Liver (tissue), 9 donors: ENCODE measurements around the gene RFX4. TPM values are rescaled to one million over a fixed set of nuclear protein-coding genes. Genes with fewer than 3 reads are reported as not detected.

Experiments
- DNase-seq: peaks from one replicate; pipeline ENCODE4 v3.0.0-alpha.2; 2017; ENCODE audit warnings: low spot score
- H3K27ac ChIP-seq, 2 donors: one replicate each; pipeline ENCODE4 v1.7.0; 2013; ENCODE audit warnings: inconsistent platforms in 2 of 2, low read length in 2 of 2, control low read depth in 1 of 2, low read depth in 1 of 2, mild to moderate bottlenecking in 1 of 2
- H3K27me3 ChIP-seq, 4 donors: one replicate each; pipeline versions ENCODE4 v1.6.1 to v1.7.0; 2013; ENCODE audit warnings: low read length in 3 of 4, inconsistent platforms in 1 of 4, mild to moderate bottlenecking in 1 of 4, moderate library complexity in 1 of 4; ENCODE audit not compliant: control insufficient read depth in 4 of 4, insufficient read depth in 4 of 4
- H3K36me3 ChIP-seq, 4 donors: one replicate each; pipeline versions ENCODE4 v1.6.1 to v1.7.0; 2013; ENCODE audit warnings: low read length in 3 of 4, mild to moderate bottlenecking in 3 of 4, low read depth in 1 of 4, moderate library complexity in 1 of 4; ENCODE audit not compliant: control insufficient read depth in 4 of 4, insufficient read depth in 3 of 4
- H3K4me1 ChIP-seq, 4 donors: one replicate each; pipeline versions ENCODE4 v1.6.1 to v1.7.0; 2013; ENCODE audit warnings: low read length in 3 of 4, mild to moderate bottlenecking in 3 of 4, moderate library complexity in 1 of 4; ENCODE audit not compliant: control insufficient read depth in 4 of 4, insufficient read depth in 4 of 4
- H3K4me3 ChIP-seq, 3 donors: one replicate each; pipeline versions ENCODE4 v1.6.1 to v1.7.0; 2013; ENCODE audit warnings: low read length in 3 of 3, control low read depth in 1 of 3, low read depth in 1 of 3, mild to moderate bottlenecking in 1 of 3
- H3K9ac ChIP-seq, 2 donors: one replicate each; pipeline ENCODE4 v1.7.0; 2013; ENCODE audit warnings: low read length in 2 of 2, mild to moderate bottlenecking in 2 of 2, moderate library complexity in 2 of 2, control low read depth in 1 of 2, low read depth in 1 of 2
- H3K9me3 ChIP-seq, 4 donors: one replicate each; pipeline versions ENCODE4 v1.6.1 to v1.7.0; 2013; ENCODE audit warnings: low read length in 3 of 4; ENCODE audit not compliant: control insufficient read depth in 4 of 4
- CTCF ChIP-seq: fragments of 150-350 bp; IDR thresholded peaks from 2 replicates; pipeline ENCODE4 v1.5.1; 2017; ENCODE audit warnings: improper control_type of control experiment, low read depth, low read length; ENCODE audit not compliant: missing input control
- EGR1 ChIP-seq, 2 donors: IDR thresholded peaks; 2 replicates each; pipeline ENCODE4 v1.6.1; 2016 to 2018; ENCODE audit warnings: antibody characterized with exemption in 2 of 2, low read depth in 2 of 2
- FOXA1 ChIP-seq: IDR thresholded peaks from 2 replicates; pipeline ENCODE4 v1.6.1; 2016; ENCODE audit warnings: antibody characterized with exemption
- FOXA2 ChIP-seq: IDR thresholded peaks from 2 replicates; pipeline ENCODE4 v1.6.1; 2016; ENCODE audit warnings: antibody characterized with exemption
- GABPA ChIP-seq, 2 donors: IDR thresholded peaks in 1 of 2; conservative IDR thresholded peaks in 1 of 2; 2 replicates each; pipeline ENCODE4 v1.6.1; 2016; ENCODE audit warnings: antibody characterized with exemption in 2 of 2, mild to moderate bottlenecking in 1 of 2, moderate library complexity in 1 of 2
- HNF4A ChIP-seq, 2 donors: conservative IDR thresholded peaks; 2 replicates each; pipeline ENCODE4 v1.6.1; 2016; ENCODE audit warnings: antibody characterized with exemption in 2 of 2, mild to moderate bottlenecking in 2 of 2
- HNF4G ChIP-seq: IDR thresholded peaks from 2 replicates; pipeline ENCODE4 v1.6.1; 2016; ENCODE audit warnings: antibody characterized with exemption
- JUND ChIP-seq, 2 donors: IDR thresholded peaks; 2 replicates each; pipeline ENCODE4 v1.6.1; 2016; ENCODE audit warnings: antibody characterized with exemption in 2 of 2
- MAX ChIP-seq: IDR thresholded peaks from 2 replicates; pipeline ENCODE4 v1.6.1; 2016; ENCODE audit warnings: antibody characterized with exemption
- NR2F2 ChIP-seq: IDR thresholded peaks from 2 replicates; pipeline ENCODE4 v1.6.1; 2016; ENCODE audit warnings: antibody characterized with exemption
- RAD21 ChIP-seq, 2 donors: IDR thresholded peaks; 2 replicates each; pipeline ENCODE4 v1.6.1; 2016; ENCODE audit warnings: antibody characterized with exemption in 2 of 2, mild to moderate bottlenecking in 2 of 2
- REST ChIP-seq: IDR thresholded peaks from 2 replicates; pipeline ENCODE4 v1.6.1; 2016; ENCODE audit warnings: antibody characterized with exemption, mild to moderate bottlenecking
- RXRA ChIP-seq, 2 donors: IDR thresholded peaks; 2 replicates each; pipeline ENCODE4 v1.6.1; 2017 to 2018; ENCODE audit warnings: antibody characterized with exemption in 2 of 2, mild to moderate bottlenecking in 1 of 2
- SP1 ChIP-seq: IDR thresholded peaks from 2 replicates; pipeline ENCODE4 v1.6.1; 2018; ENCODE audit warnings: antibody characterized with exemption, mild to moderate bottlenecking
- TAF1 ChIP-seq: conservative IDR thresholded peaks from 2 replicates; pipeline ENCODE4 v1.6.1; 2016; ENCODE audit warnings: antibody characterized with exemption, mild to moderate bottlenecking
- YY1 ChIP-seq: IDR thresholded peaks from 2 replicates; pipeline ENCODE4 v1.6.1; 2016; ENCODE audit warnings: antibody characterized with exemption, mild to moderate bottlenecking
- WGBS: extraction: QIAGEN DNeasy Blood & Tissue Kit; methylation state at CpG from one replicate; pipeline ENCODE4 v1.1.7; 2013; 5-methylcytosine and 5-hydroxymethylcytosine counted together
- polyA plus RNA-seq, 2 donors: library from polyadenylated mRNA; stranded (reverse) in 1 of 2; unstranded in 1 of 2; fragments of 200-250 nt in 1 of 2; fragments of >200 nt in 1 of 2; fragmentation: Nextera tagmentation in 1 of 2; extraction: Ambion mirVana in 1 of 2; gene quantifications; one replicate each; pipeline versions ENCODE4 v1.2.1 to v1.2.3, GENCODE V29; 2013 to 2015
- total RNA-seq, 2 donors: library from RNA; depleted of rRNA; stranded (reverse); fragments of >200 nt; gene quantifications; one replicate each; pipeline ENCODE4 v1.2.3, GENCODE V29; 2014
- TF ChIP-seq, protein P1 (sequence below): IDR thresholded peaks from 2 replicates; pipeline ENCODE4 v1.6.1; 2016; ENCODE audit warnings: antibody characterized with exemption
- TF ChIP-seq, protein P2 (sequence below): IDR thresholded peaks from 2 replicates; pipeline ENCODE4 v1.6.1; 2016; ENCODE audit warnings: antibody characterized with exemption
- donor health status: healthy.
- donor health status: healthy.
- donor health status: healthy.
- donor health status: healthy.
- donor health status: healthy.

The RFX4 gene
- total and polyA plus RNA-seq, 4 donors = not detected

GRCh38 chr12:106773286-106774004 lies 190.6 kb downstream of the RFX4 start:
- H3K27me3 ChIP-seq = no peaks in the 10 kb centered on the region
- TF ChIP-seq MAX (no peak), GABPA (IDR thresholded peaks at IDR 0.05 in 1 of 2, conservative IDR thresholded peaks at IDR 0.05 in 1 of 2) (no peak), HNF4G (no peak), FOXA2 (no peak), FOXA1 (no peak), REST (no peak), NR2F2 (no peak), SP1 (no peak), EGR1 (IDR thresholded peaks at IDR 0.05; ENCODE audit: low read depth in 2 of 2) (no peak), HNF4A (conservative IDR thresholded peaks at IDR 0.05) (no peak), RXRA (IDR thresholded peaks at IDR 0.05) (no peak), JUND (IDR thresholded peaks at IDR 0.05) (no peak), CTCF (no peak), YY1 (no peak), RAD21 (IDR thresholded peaks at IDR 0.05) (no peak), TAF1 (no peak)
- TF ChIP-seq, protein P1, sequence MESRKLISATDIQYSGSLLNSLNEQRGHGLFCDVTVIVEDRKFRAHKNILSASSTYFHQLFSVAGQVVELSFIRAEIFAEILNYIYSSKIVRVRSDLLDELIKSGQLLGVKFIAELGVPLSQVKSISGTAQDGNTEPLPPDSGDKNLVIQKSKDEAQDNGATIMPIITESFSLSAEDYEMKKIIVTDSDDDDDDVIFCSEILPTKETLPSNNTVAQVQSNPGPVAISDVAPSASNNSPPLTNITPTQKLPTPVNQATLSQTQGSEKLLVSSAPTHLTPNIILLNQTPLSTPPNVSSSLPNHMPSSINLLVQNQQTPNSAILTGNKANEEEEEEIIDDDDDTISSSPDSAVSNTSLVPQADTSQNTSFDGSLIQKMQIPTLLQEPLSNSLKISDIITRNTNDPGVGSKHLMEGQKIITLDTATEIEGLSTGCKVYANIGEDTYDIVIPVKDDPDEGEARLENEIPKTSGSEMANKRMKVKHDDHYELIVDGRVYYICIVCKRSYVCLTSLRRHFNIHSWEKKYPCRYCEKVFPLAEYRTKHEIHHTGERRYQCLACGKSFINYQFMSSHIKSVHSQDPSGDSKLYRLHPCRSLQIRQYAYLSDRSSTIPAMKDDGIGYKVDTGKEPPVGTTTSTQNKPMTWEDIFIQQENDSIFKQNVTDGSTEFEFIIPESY = no peak
- TF ChIP-seq, protein P2, sequence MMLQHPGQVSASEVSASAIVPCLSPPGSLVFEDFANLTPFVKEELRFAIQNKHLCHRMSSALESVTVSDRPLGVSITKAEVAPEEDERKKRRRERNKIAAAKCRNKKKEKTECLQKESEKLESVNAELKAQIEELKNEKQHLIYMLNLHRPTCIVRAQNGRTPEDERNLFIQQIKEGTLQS = no peak
- H3K4me1 ChIP-seq = peaks cover 2 to 45% (median 39%) of the 10 kb centered on the region in 4 donors
- no peaks in the 10 kb centered on the region for H3K9me3 ChIP-seq
- no peak for DNase-seq
- peak overlapping the region; percentile 96 to 98 for H3K27ac ChIP-seq
- peak overlapping the region; percentile 63 to 88 (median 67) for H3K4me3 ChIP-seq
- H3K36me3 ChIP-seq = no peaks in the 10 kb centered on the region
- WGBS = 18% methylated on average over 25 of the region's 25 CpGs
- H3K9ac ChIP-seq = peak overlapping the region; percentile 85 to 100
